K562 (cell line): ENCODE measurements around the gene SHH. TPM values are rescaled to one million over a fixed set of nuclear protein-coding genes. Genes with fewer than 3 reads are reported as not detected.

Source experiments
- ATAC-seq: fragments of 200-7000 bp; cut with Tn5 transposase; 3 replicates; pipeline ENCODE4 v1.9.1; 2020; ENCODE audit warnings: moderate library complexity
- BruUV-seq: library from RNA; stranded (reverse); fragments of 400-500 nt; replicated peaks from 2 replicates; lab custom pipeline; 2021; lab: Mats Ljungman, UMichigan
- CTCF ChIA-PET: fragments of 300-600 bp; formaldehyde crosslinking; extraction: SDS; loops from one replicate; lab custom pipeline; 2021; ENCODE audit warnings: low intra/inter-chr PET ratio; lab: Yijun Ruan, JAX
- POLR2A ChIA-PET: fragments of 300-600, 350-650 bp; sonication (Branson Sonifier 250); formaldehyde crosslinking; extraction: SDS; loops from one replicate; lab custom pipeline; 2021; ENCODE audit warnings: antibody characterized with exemption, inconsistent platforms; lab: Yijun Ruan, JAX
- DNase-seq, 4 experiments: peaks; one replicate each; pipeline versions ENCODE4 v3.0.0 to v3.0.0-alpha.2; 2011 to 2018; ENCODE audit warnings: low spot score in 3 of 4, mixed read lengths in 3 of 4; ENCODE audit errors: extremely low read depth in 1 of 4
- FAIRE-seq: peaks from 2 replicates; lab custom pipeline; 2011; peaks lifted over from hg19 to GRCh38; lab: Jason Lieb, UNC
- H2AFZ ChIP-seq: 2 replicates; pipeline ENCODE4 v1.6.0; 2011; ENCODE audit warnings: low read depth, low read length, control low read depth, inconsistent platforms
- H3K27ac ChIP-seq: fragments of 200-600 bp; 3 replicates; pipeline ENCODE4 v1.8.0; 2011; ENCODE audit warnings: low read depth, mild to moderate bottlenecking, control low read depth, inconsistent platforms, low read length, moderate library complexity, mixed read lengths; ENCODE audit errors: extremely low read depth
- H3K27me3 ChIP-seq, 2 experiments: fragments of 300-600 bp in 1 of 2; 2 replicates in 1 of 2; 3 replicates in 1 of 2; pipeline versions ENCODE4 v1.6.0 to v1.8.0; 2011; ENCODE audit warnings: inconsistent platforms in 2 of 2, low read length in 2 of 2, mild to moderate bottlenecking in 1 of 2, mixed read lengths in 1 of 2, moderate library complexity in 1 of 2; ENCODE audit not compliant: control insufficient read depth in 2 of 2, insufficient read depth in 2 of 2
- H3K36me3 ChIP-seq: fragments of 300-600 bp; 3 replicates; pipeline ENCODE4 v1.8.0; 2011; ENCODE audit warnings: mild to moderate bottlenecking, low read length, inconsistent platforms; ENCODE audit not compliant: control insufficient read depth, insufficient read depth
- H3K4me1 ChIP-seq, 2 experiments: fragments of 200-600 bp in 1 of 2; replicated peaks in 1 of 2; 2 replicates in 1 of 2; 3 replicates in 1 of 2; pipeline versions ENCODE4 v1.5.1 to v1.8.0; 2011; ENCODE audit warnings: inconsistent platforms in 2 of 2, low read length in 2 of 2, mild to moderate bottlenecking in 1 of 2, mixed read lengths in 1 of 2, moderate library complexity in 1 of 2; ENCODE audit not compliant: control insufficient read depth in 2 of 2, insufficient read depth in 2 of 2
- H3K4me2 ChIP-seq: 2 replicates; pipeline ENCODE4 v1.6.1; 2011; ENCODE audit warnings: low read length, control low read depth, inconsistent platforms, mixed read lengths; ENCODE audit not compliant: insufficient read depth
- H3K4me3 ChIP-seq: fragments of 200-600 bp; sonication (generic), shearing (Covaris generic); 2 replicates; pipeline ENCODE4 v1.5.1; 2016; ENCODE audit warnings: control low read depth, inconsistent platforms
- H3K79me2 ChIP-seq: fragments of 200-600 bp; 3 replicates; pipeline ENCODE4 v1.8.0; 2011; ENCODE audit warnings: low read length, inconsistent platforms; ENCODE audit not compliant: control insufficient read depth, insufficient read depth
- H3K9ac ChIP-seq, 2 experiments: 2 replicates each; pipeline versions ENCODE4 v1.6.0 to v1.6.1; 2011; ENCODE audit warnings: low read depth in 2 of 2, low read length in 2 of 2, control low read depth in 1 of 2, inconsistent platforms in 1 of 2, mild to moderate bottlenecking in 1 of 2, mixed read lengths in 1 of 2; ENCODE audit not compliant: insufficient read depth in 1 of 2
- H3K9me1 ChIP-seq: one replicate; pipeline ENCODE4 v1.6.0; 2011; ENCODE audit warnings: inconsistent platforms, mild to moderate bottlenecking, low read length, moderate library complexity; ENCODE audit not compliant: control insufficient read depth, insufficient read depth
- H3K9me3 ChIP-seq: replicated peaks from 2 replicates; pipeline ENCODE4 v1.5.1; 2011; ENCODE audit warnings: low read depth, low read length, inconsistent platforms; ENCODE audit not compliant: control insufficient read depth, insufficient read depth
- H4K20me1 ChIP-seq: replicated peaks from 2 replicates; pipeline ENCODE4 v1.6.1; 2011; ENCODE audit warnings: low read length, inconsistent platforms, mixed read lengths; ENCODE audit not compliant: control insufficient read depth, insufficient read depth
- MEF2A ChIP-seq: IDR thresholded peaks from 2 replicates; pipeline ENCODE4 v1.6.1; 2011; ENCODE audit warnings: low read depth, mild to moderate bottlenecking, low read length, moderate library complexity; ENCODE audit not compliant: control insufficient read depth
- POLR3G ChIP-seq: IDR thresholded peaks from 2 replicates; pipeline ENCODE4 v1.6.1; 2011; ENCODE audit not compliant: insufficient read length, insufficient replicate concordance; ENCODE audit errors: extremely low read depth
- ZNF407 ChIP-seq: fragments of 450-650 bp; IDR thresholded peaks from 2 replicates; pipeline ENCODE4 v1.6.1; 2016; ENCODE audit warnings: low read depth
- WGBS: fragments of 100-300 bp; shearing (Covaris generic); methylation state at CpG from one replicate; pipeline ENCODE4 v1.1.6; 2016; ENCODE audit warnings: low coverage, mixed read lengths; ENCODE audit not compliant: insufficient coverage; ENCODE audit errors: missing lambda C conversion rate; 5-methylcytosine and 5-hydroxymethylcytosine counted together
- in situ Hi-C: fragments of 300-500 bp; cut with MboI; formaldehyde crosslinking; loops from 4 replicates; pipeline ENCODE4 v1.15.0; 2018; ENCODE audit warnings: inconsistent platforms, mixed read lengths
- intact Hi-C: fragments of 100-400 bp; cut with micrococcal nuclease; formaldehyde crosslinking; loops from 2 replicates; pipeline ENCODE4 v1.14.2; 2022
- polyA plus RNA-seq, 8 experiments: library from polyadenylated mRNA; depleted of rRNA in 4 of 8; stranded (reverse) in 5 of 8; unstranded in 3 of 8; fragments of >200 nt; fragmentation: Nextera tagmentation in 2 of 8; fragmentation: Illumina TruSeq in 1 of 8; extraction: Ambion mirVana in 2 of 8; extraction: Trizol in 1 of 8; gene quantifications; 2 replicates each; pipeline versions ENCODE4 v1.2.1 to v1.2.3, GENCODE V29; 2011 to 2014; ENCODE audit warnings: inconsistent platforms in 1 of 8, missing spikeins in 1 of 8
- total RNA-seq, 7 experiments: library from RNA; depleted of rRNA in 6 of 7; stranded (reverse); fragments of >200 nt in 6 of 7; fragmentation: Illumina TruSeq in 2 of 7; extraction: Trizol in 2 of 7; gene quantifications; 2 replicates each; pipeline versions ENCODE4 v1.2.1 to v1.2.3, GENCODE V29; 2011 to 2021; ENCODE audit warnings: low replicate concordance in 1 of 7

The SHH gene
- total and polyA plus RNA-seq, 9 of the 15 experiments (the other 6 are each of a cell fraction or from before 2014, with no cell fraction given), result 0.09 TPM; not detected in 8

- WGBS, result 7% methylated on average over 4 of the region's 4 CpGs
- no peak for TF ChIP-seq MEF2A
- no peak for TF ChIP-seq POLR3G
- no peak for TF ChIP-seq ZNF407
- TF ChIP-seq, all 486 proteins: peak for 0
- no peaks in the 10 kb centered on the region for H3K79me2 ChIP-seq
- H2AFZ ChIP-seq, result no peak overlapping the region
- no peak overlapping the region for H3K4me3 ChIP-seq
- H3K9ac ChIP-seq, result no peak overlapping the region
- ATAC-seq (no peak), DNase-seq (no peak), FAIRE-seq (no peak)
- POLR2A ChIA-PET, result interaction anchor here (0.5 kb wide), 1 partner anchor 587 kb away, joined by 4 read pairs; no protein-coding TSS in a partner anchor
- CTCF ChIA-PET, result no interaction called here
- in situ Hi-C loops, result no loop called here
- no peaks in the 10 kb centered on the region for H3K36me3 ChIP-seq
- H3K27me3 ChIP-seq, result peaks cover 12 to 31% of the 10 kb centered on the region in 2 experiments; a peak in 4 of 5 replicates
- H3K9me3 ChIP-seq, result no peaks in the 10 kb centered on the region; the same call in 1 of the 2 replicates
- 0 out of 2 replicates have a peak, but pooled peaks cover 4% of the 10 kb centered on the region for H4K20me1 ChIP-seq
- H3K27ac ChIP-seq, result no peak overlapping the region
- peaks cover 0 to 23% of the 10 kb centered on the region in 2 experiments; a peak in 2 of 5 replicates for H3K4me1 ChIP-seq
- no TSS peak for BruUV-seq
- H3K9me1 ChIP-seq, result no peaks in the 10 kb centered on the region
- no peak overlapping the region for H3K4me2 ChIP-seq
- intact Hi-C loops, result no loop called here
Observed at GRCh38 chr7:155793720-155794119, 18.5 kb downstream of the SHH start.
